Measurements from ENCODE around the gene SPATA9. TPM values are rescaled to one million over a fixed set of nuclear protein-coding genes. Genes with fewer than 3 reads are reported as not detected.
A peak's percentile ranks its signal among the peaks of the same experiment; 100 is the strongest.

The SPATA9 gene
- polyA plus RNA-seq, 1 experiment = 0.53 TPM

DNA sequence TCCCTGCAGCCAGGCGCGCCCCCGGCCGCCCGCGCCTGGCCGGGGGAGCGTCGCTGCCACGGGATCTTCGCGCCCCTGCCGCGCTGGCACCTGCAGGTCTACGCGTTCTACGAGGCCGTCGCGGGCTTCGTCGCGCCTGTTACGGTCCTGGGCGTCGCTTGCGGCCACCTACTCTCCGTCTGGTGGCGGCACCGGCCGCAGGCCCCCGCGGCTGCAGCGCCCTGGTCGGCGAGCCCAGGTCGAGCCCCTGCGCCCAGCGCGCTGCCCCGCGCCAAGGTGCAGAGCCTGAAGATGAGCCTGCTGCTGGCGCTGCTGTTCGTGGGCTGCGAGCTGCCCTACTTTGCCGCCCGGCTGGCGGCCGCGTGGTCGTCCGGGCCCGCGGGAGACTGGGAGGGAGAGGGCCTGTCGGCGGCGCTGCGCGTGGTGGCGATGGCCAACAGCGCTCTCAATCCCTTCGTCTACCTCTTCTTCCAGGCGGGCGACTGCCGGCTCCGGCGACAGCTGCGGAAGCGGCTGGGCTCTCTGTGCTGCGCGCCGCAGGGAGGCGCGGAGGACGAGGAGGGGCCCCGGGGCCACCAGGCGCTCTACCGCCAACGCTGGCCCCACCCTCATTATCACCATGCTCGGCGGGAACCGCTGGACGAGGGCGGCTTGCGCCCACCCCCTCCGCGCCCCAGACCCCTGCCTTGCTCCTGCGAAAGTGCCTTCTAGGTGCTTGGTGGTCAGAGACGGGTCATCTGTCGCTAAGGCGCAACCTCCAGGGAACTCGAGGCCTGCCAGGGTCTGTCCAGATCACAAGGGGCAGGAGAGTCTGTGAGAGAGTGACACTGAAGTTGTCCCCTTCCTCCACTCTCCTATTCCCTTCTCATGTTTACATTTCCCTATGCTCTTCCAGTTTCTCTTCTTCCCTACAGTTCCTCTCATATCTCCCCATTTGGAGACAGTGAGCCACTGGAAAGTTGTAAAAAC, 61.6 kb downstream of the SPATA9 start:
- H3K36me3 ChIP-seq (ENCODE audit: control insufficient read depth, insufficient read depth, low read length) = no peaks in the 10 kb centered on the region
- H3K4me3 ChIP-seq (ENCODE audit: low read depth, low read length) = peak overlapping the region; percentile 50
- no peak for DNase-seq (ENCODE audit: low read depth)
- no peaks in the 10 kb centered on the region; the same call in 1 of the 2 replicates for H3K27me3 ChIP-seq (ENCODE audit: control insufficient read depth, insufficient read depth, low read length)
- CTCF ChIA-PET = interaction anchor here (1.1 kb wide), 1 partner anchor 11 kb away, joined by 3 read pairs; no protein-coding TSS in a partner anchor
- TF ChIP-seq CTCF (IDR thresholded peaks at IDR 0.05; ENCODE audit: insufficient read depth, low read depth, low read length) = no peak
- POLR2A ChIA-PET = no interaction called here

GRCh38 chr5:95620030-95620869, 62.5 kb downstream of the SPATA9 start, which contains the start of gene GPR150:
Gene GPR150, plus strand, starts transcription at chr5:95620087. Its CDS starts 189 bp downstream, at chr5:95620276.
- TF ChIP-seq CTCF (IDR thresholded peaks at IDR 0.05; ENCODE audit: insufficient read depth, low read depth, low read length) = no peak
- Histone ChIP-seq H3K4me3 (ENCODE audit: low read depth, low read length) (peak within 1 kb of the TSS; percentile 50), H3K36me3 (ENCODE audit: control insufficient read depth, insufficient read depth, low read length) (no peaks in the 10 kb centered on the region), H3K27me3 (ENCODE audit: control insufficient read depth, insufficient read depth, low read length) (no peaks in the 10 kb centered on the region; the same call in 1 of the 2 replicates)
- POLR2A ChIA-PET = no interaction called here
- CTCF ChIA-PET = interaction anchor here (1.1 kb wide), 1 partner anchor 10 kb away, joined by 3 read pairs; no protein-coding TSS in a partner anchor
- DNase-seq (ENCODE audit: low read depth) = no peak

GRCh38 chr5:95619514-95620029, 63.2 kb downstream of the SPATA9 start:
- H3K27me3 ChIP-seq (ENCODE audit: control insufficient read depth, insufficient read depth, low read length) = no peaks in the 10 kb centered on the region; the same call in 1 of the 2 replicates
- peak overlapping the region; percentile 50 for H3K4me3 ChIP-seq (ENCODE audit: low read depth, low read length)
- ChIA-PET CTCF (interaction anchor here (0.6 kb wide), 1 partner anchor 1896 kb away, joined by 3 read pairs; no protein-coding TSS in a partner anchor), POLR2A (no interaction called here)
- no peak for TF ChIP-seq CTCF (IDR thresholded peaks at IDR 0.05; ENCODE audit: insufficient read depth, low read depth, low read length)
- no peak for DNase-seq (ENCODE audit: low read depth)
- no peaks in the 10 kb centered on the region for H3K36me3 ChIP-seq (ENCODE audit: control insufficient read depth, insufficient read depth, low read length)

DNA sequence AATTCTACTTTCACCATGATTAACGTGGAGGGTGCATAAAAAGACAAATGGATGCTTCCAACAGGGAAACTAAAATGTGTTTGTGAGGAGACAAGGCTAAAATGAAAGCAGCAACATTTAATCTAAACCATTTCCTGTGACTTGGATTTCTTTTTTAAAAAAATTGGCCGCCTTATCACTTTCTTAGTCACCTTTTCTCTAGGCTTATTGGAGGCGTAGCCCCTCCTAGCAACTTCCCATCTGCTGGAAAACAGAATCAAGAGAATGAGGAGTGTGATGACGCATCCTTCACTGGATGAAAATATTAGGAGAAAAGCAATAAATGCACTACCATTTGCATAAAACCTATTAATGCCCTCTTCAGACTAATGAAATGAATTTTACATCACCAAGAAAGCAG, 63.7 kb downstream of the SPATA9 start:
- H3K36me3 ChIP-seq (ENCODE audit: control insufficient read depth, insufficient read depth, low read length) = no peaks in the 10 kb centered on the region
- CTCF ChIA-PET = interaction anchor here (0.6 kb wide), 1 partner anchor 1895 kb away, joined by 3 read pairs; no protein-coding TSS in a partner anchor
- TF ChIP-seq CTCF (IDR thresholded peaks at IDR 0.05; ENCODE audit: insufficient read depth, low read depth, low read length) = no peak
- DNase-seq (ENCODE audit: low read depth) = no peak
- no peak overlapping the region for H3K4me3 ChIP-seq (ENCODE audit: low read depth, low read length)
- no peaks in the 10 kb centered on the region; the same call in 1 of the 2 replicates for H3K27me3 ChIP-seq (ENCODE audit: control insufficient read depth, insufficient read depth, low read length)
- POLR2A ChIA-PET = no interaction called here

Data from BJ (cell line).